IMR-90 (cell line): ENCODE results near the gene PRKAG1.

ENCODE experiments used
- CTCF ChIP-seq: conservative IDR thresholded peaks from 2 replicates; pipeline ENCODE4 v1.5.1; 2012; ENCODE audit warnings: mild to moderate bottlenecking, low read depth, low read length, improper control_type of control experiment
- ELK1 ChIP-seq: fragments of 150-350 bp; IDR thresholded peaks from 2 replicates; pipeline ENCODE4 v1.6.1; 2016; ENCODE audit warnings: low read depth, mild to moderate bottlenecking, low read length, moderate library complexity, borderline replicate concordance
- MXI1 ChIP-seq: IDR thresholded peaks from 2 replicates; pipeline ENCODE4 v1.6.1; 2012; ENCODE audit warnings: low read depth, mild to moderate bottlenecking, low read length, moderate library complexity, borderline replicate concordance
- POLR2A ChIP-seq: IDR thresholded peaks from 2 replicates; pipeline ENCODE4 v1.6.1; 2012; ENCODE audit warnings: mild to moderate bottlenecking, low read depth, low read length
- RFX5 ChIP-seq: IDR thresholded peaks from 2 replicates; pipeline ENCODE4 v1.8.0; 2012; ENCODE audit warnings: low read depth, mild to moderate bottlenecking, low read length, moderate library complexity
- SMC3 ChIP-seq: fragments of 150-350 bp; IDR thresholded peaks from 2 replicates; pipeline ENCODE4 v1.6.1; 2016; ENCODE audit warnings: low read depth, mild to moderate bottlenecking, antibody characterized with exemption, low read length, moderate library complexity
- USF2 ChIP-seq: fragments of 150-350 bp; IDR thresholded peaks from 2 replicates; pipeline ENCODE4 v1.6.1; 2017; ENCODE audit warnings: mild to moderate bottlenecking, antibody characterized with exemption, low read length, low read depth

- TF ChIP-seq USF2 (no peak), CTCF (no peak), MXI1 (no peak), POLR2A (no peak), SMC3 (no peak), RFX5 (no peak), ELK1 (no peak)
Observed at GRCh38 chr12:48985475-48985897, 33.1 kb downstream of the PRKAG1 start.
